Right ventricle myocardium inferior (tissue), 1 donor: Measurements from ENCODE around the gene NCK2. TPM values are rescaled to one million over a fixed set of nuclear protein-coding genes. Genes with fewer than 3 reads are reported as not detected.
A peak's percentile ranks its signal among the peaks of the same experiment; 100 is the strongest.

Experiments
- ATAC-seq: fragments of 200-7000 bp; cut with Tn5 transposase; one replicate; pipeline ENCODE4 v1.9.1; 2020; ENCODE audit warnings: mild to moderate bottlenecking, moderate library complexity
- DNase-seq: peaks from one replicate; pipeline ENCODE4 v3.0.0; 2021; ENCODE audit errors: missing footprints
- intact Hi-C: fragments of 100-400 bp; cut with DNase I; formaldehyde crosslinking; loops from one replicate; pipeline ENCODE4 v1.11.0; 2022
- long read RNA-seq: library from polyadenylated mRNA; unstranded; transcript quantifications from one replicate; pipeline ENCODE4 v2.0.0, GENCODE V29; 2021
- total RNA-seq: library from RNA; stranded (reverse); fragmentation: NEBNext Ultra II Directional; extraction: Animal tissue kit (Norgen Biotek cat#: 25700); gene quantifications from one replicate; pipeline ENCODE4 v1.2.1, GENCODE V29; 2021
- donor health status: DM: no; HTN: yes; CAD: no; lungs with severe emphysema.

Gene NCK2
- total RNA-seq, result 32.9 TPM
- long read RNA-seq, transcript NCK2-201 (5 exons, 2,683 nt), result major isoform, 67 of 93 reads
- long read RNA-seq, transcript NCK2-205 (4 exons, 1,795 nt), result minor isoform, 8 of 93 reads
- long read RNA-seq, partial matches to known transcripts, result 6 of 93 reads
- long read RNA-seq, other reads (novel, unspliced or antisense), result 12 of 93 reads

DNA sequence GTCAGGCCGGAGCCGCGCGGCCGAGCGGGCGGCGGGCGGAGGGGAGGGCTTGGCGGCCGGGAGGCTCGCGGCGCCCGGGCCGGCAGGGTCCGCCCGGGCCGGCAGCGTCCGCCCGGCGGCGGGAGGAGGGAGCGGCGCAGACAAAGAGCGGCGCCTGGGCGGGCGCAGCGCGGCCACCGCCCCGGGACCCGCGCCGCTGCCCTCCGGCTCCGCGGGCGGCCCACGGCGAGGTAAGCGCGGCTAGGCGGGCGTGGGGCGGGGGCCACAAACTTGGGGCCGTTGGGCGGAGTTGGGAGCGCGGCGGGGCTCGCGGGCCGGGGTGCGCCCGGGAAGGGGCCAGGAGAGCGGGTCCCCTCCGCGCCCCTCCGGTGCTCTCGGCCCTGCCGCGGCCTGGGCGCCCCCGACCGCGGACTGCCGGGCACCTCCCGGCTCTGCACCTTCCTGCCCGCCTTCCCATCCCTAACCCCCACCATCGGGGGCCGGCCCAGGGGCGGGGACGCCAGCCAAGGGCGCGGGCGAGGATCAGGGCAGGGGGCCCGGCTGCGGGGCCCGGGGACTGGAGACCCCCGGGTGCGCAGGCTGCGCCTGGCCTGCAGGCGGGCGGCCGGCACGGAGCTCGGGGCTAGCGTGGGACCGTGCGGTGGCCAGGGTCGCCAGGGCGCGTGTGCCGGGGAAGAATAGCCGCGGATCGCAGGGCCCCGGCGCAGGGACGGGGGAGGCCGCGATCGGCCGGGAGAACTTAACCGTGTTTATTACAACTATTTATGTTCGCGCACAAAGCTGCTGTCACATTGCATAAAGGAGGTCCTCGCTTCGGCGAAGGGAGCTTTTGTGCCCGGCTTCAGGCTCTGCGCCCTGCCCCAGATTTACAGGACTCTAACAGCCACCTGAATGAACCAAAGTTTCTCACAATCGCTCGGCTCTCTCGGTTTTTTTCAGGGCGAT is at the start of gene NCK2:
NCK2 (plus strand) TSS at position 4 of the 945 bp plus-strand sequence. CDS start 110,152 bp downstream, outside the sequence.
- ATAC-seq, result peak; percentile 42
- no peak for DNase-seq
- intact Hi-C loops, result loop anchor here (5.0 to 10.0 kb wide), 3 partner anchors 140 to 168 kb away; no protein-coding TSS in a partner anchor

DNA sequence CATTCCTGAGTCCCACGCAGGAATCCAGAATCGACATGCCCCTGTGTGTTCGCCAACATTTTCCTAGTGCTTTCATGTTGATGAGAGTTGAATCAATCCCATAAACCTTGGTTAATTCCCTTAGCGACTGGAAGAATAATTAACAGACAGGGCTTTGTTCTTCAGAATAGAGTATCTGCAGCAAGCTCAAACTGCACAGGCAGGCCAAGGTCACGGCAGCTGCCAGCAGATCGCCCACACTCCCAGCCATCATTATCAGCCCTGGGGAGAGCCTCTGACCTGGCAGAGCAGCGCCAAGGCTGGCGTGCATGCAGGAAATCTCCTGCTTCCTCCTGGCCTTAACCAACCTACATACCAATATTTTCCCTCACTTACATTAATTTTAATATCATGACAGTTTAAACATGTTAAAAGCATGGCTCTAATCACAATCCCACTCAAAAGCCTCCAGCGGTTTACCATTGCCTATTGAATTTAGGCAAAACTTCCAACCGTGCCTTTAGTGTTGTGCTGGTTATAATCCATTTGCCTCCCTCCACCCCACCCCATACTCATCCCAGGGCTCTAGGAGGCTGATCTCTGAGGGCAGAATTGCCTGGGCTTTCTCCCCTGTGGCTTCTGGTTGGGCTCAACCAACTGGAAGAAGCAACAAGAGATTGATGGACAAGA is 46.8 kb upstream of the NCK2 start:
- intact Hi-C loops, result no loop called here
- ATAC-seq (peak; percentile 90), DNase-seq (no peak)

DNA sequence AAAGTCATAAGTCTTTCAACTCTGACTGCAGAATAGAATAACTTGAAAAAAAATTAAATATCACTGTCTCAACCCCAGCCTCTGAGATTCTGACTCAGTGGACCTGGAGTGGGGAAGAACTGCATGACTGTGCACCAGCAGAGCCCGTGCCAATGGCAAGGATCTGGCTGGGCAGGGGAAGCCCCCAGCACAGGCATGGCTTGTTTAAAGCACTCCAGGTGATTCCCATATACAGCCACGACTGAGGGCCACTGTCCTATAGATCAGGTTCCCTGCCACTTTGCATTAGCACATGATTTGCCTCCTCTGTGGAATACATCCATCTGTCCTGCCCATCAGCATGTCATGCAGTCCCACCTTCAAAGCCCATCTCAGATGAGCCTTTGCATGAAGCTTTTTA is 45.9 kb upstream of the NCK2 start:
- intact Hi-C loops, result no loop called here
- ATAC-seq, result no peak
- DNase-seq, result no peak

DNA sequence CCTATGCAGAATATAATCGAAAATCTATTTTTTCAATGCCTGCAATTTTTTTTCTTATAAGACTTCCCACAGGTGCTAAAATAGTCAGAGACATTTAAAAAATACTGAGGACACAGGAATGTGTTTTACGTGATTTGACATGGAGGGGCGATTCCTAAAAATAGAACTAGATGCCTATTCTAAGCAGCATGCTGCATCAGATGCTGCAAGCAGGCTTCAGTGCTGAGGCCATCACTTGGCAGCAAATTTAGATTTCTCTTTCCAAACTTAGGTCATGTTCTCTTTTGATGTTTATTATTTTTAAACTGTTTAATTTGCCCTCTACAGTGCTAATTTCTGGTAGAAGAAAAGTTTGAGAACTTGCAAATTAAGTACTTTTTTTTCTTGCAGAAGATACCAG is 43.7 kb upstream of the NCK2 start:
- no peak for ATAC-seq
- intact Hi-C loops, result no loop called here
- DNase-seq, result no peak

DNA sequence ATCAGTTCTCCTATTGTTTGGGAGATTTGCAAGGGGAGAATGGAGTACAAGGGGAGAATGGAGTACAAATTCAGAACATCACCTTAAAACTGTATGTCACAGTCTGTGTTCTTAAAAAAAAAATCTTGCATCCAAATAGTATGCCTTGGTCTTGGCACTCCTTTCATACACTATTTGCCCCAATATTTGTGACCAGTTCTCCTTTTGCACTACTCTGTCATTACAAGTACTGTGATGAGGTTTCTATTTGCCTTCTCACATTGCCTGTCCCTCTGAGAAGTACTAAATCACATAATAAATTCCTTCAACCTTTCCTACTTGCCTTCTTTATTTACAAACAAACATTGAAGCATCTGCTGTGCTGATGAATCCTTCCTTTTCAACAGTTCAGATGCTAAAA is 36.0 kb upstream of the NCK2 start:
- intact Hi-C loops, result no loop called here
- DNase-seq (no peak), ATAC-seq (no peak)

DNA sequence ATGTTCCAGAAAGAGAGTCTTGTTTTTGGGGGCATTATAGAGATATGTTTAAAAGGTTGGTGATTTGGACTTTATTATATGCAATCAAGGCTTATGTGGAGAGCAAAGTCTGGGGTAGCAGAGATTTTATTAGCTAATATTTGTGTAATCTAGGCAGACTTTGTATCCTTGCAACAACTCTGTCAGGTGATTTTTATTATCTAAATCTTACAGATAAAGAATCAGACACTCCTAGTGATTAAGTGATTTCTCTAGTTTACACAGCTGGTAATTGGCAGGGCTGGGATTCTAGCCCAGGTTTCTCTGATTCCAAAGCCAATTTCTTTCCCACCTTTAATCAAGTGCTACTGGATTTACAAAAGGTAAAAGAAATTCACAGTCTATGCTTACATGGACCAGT is 33.3 kb upstream of the NCK2 start:
- no peak for ATAC-seq
- intact Hi-C loops, result no loop called here
- no peak for DNase-seq

DNA sequence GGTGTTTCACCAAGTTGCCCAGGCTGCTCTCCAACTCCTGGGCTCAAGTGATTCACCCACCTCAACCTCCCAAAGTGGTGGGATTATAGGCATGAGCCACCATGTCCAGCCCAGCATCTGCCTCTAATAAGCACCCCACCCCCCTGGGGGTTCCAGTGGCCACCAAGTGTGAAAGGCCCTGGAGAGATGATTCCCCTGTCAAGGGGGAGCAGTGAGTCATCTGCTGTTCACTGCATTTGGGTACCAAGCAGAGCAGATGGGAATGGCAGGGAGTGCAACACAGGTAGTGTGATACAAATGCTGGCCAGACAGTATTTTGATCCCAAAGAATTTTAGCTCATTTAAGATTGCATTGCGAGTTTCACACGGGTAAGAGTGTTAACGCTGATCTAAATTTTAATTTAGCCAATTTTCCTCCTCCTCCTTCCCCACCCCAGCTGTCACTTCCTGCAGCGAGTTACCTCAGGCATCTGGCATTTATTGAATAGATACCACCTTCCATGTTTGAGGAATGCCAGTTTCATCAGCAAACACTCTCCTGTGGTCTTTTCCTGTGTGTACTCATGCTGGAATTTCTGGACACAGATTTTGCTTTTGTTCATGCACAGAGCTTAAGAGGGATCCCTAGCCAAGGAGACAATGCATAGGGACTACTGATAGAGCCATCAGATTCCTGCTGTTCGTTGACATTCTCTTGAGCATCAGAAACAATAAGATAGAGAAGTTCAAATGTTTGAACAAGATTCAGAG is 32.4 kb upstream of the NCK2 start:
- intact Hi-C loops, result no loop called here

DNA sequence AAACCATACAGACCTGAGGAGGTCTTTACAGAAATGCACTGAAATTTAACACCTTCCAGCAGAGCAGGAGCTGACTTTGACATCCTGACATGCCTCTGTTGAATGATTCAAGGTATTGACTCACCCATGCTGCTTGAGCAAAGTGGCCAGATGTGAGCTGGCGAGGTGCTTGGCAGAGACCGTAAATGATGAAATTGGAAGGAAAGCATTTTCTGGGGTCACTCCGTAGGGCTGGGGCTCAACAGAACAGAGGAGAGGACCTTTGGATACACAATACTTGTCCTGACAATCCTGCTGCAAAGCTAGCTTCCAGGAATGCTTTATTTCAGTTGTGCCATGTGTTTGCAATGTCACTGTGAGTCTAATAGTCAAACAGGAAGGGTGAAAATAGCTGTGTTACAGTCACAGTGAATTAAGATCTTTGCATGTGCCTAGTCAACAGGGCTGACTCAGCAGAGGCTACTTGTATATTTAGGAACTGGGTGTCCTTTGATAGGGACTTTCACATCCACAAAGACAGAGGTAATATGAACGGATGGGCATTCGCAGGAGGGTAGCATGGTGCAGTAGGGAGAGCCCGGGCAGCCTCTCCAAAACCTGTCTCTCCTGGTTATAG is 31.6 kb upstream of the NCK2 start:
- no peak for ATAC-seq
- intact Hi-C loops, result no loop called here
- no peak for DNase-seq

More for the DNA sequence above, 32.4 kb upstream of the NCK2 start:
- DNase-seq (no peak), ATAC-seq (no peak)

DNA sequence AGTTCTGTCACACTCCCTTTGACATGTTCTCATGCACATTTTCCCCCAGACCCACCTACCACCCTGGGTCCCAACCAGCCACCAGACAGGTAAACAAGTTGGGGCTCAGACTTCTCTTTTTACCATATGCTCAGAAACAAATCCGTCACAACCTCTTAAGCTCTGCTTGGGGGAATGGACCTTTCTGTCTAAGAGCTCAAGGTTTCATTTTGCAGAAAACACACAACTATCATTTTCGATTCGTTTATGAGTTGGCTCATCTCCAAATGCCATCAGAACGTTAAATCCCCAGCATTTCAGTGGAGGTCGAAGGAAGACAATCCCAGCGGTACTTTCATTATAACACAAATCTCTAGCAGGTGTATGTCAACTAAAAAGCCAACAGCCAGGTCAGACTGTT is 30.6 kb upstream of the NCK2 start:
- ATAC-seq, result no peak
- intact Hi-C loops, result no loop called here

DNA sequence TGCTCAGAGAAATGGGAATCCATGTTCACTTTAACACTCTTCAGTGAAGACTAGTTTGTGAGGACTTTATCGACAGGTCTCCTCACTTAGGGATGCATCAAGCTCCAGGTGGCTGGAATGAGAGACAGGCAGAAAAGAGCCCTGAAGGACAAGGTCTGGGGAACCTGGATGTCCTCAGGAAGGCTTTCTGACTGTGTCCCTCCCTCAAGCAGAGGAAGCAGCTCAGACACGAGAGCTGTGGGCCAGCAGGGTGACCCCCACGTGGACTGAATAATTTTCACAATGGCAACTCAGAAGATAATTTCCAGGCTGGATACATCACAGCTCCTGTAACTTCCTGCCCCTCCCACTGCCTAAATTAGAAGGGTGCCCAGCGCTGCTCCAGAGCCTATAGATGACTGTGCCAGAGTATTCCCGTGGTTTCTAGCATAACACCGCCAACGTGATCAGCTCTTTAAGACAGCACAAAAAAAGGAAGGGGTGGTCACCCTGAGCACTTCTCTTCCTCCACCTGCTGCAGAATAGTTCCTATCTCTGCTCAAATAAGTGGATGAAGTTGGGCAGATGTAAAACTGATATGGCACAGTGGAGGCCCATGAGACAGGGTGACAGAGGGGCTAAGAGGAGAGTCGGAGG is 25.7 kb upstream of the NCK2 start:
- intact Hi-C loops, result no loop called here
- no peak for ATAC-seq
- no peak for DNase-seq

More for the DNA sequence above, 30.6 kb upstream of the NCK2 start:
- no peak for DNase-seq

DNA sequence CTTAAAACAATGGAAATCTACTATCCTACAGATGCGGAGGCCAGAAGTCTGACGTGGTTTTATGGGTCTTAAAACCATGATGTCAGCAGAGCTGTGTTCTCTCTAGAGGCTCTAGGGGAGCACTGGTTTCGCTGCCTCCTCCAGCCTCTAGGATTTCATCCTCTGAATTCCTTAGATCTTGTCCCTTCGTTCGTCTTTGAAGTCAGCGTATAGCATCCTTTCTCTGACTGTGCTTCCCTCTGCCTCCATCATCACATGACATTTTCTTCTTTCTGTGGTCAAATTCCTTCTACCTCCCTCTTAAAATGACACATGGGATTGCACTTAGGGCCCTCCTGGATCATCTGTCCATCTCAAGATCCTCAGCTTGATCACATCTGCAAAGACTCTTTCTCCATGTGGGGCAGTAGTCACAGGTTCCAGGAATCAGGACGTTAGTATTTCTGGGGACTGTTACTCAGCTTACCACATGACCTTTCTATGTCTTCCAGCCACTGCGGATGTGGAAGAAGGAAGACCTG is 22.7 kb upstream of the NCK2 start:
- no peak for ATAC-seq
- DNase-seq, result no peak
- intact Hi-C loops, result no loop called here

DNA sequence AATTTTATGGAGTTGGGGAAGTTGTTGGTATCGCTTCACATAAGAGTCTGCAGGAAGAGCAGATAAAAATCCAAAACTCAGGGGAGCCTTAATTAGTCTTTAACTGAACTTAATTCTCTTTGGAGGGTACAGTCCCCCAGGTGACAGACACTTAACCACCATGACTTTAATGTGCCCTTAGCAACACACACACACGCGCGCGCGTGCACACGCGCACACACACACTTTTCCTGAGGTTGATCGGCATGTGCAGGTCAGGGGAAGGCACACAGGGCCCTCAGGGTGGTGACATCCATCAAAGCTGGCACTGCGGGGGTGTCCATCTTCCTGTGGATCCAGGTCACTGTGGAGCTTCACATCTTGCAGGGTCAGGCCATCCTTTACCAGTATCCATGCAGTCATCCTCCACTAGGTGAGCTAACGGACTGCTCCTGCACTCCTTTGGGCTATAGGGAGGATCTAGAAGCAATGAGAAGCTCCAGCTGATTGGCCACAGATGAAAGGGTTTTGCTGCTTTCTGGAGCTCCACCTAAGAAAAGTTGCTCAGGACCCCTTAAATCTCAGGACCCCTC is 21.9 kb upstream of the NCK2 start:
- ATAC-seq, result no peak
- no peak for DNase-seq
- intact Hi-C loops, result no loop called here

DNA sequence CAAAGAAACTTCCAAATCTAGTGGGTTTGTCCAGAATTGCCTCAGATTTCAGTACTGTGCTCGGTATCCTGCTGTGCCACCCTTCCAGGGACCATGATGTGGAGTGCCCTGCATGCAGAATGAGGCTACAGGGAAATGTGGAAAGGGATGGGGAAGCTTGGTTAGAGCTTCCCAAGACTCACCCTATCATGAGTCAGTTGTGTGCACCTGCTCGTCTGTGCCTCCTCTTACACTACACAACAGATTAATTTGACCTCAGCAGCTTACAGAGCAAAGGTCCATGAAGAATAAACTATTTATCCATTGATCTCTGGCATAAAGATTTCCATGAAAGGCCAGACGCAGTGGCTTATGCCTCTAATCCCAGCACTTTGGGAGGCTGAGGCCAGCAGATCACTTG is 21.3 kb upstream of the NCK2 start:
- no peak for ATAC-seq
- intact Hi-C loops, result no loop called here
- DNase-seq, result no peak

DNA sequence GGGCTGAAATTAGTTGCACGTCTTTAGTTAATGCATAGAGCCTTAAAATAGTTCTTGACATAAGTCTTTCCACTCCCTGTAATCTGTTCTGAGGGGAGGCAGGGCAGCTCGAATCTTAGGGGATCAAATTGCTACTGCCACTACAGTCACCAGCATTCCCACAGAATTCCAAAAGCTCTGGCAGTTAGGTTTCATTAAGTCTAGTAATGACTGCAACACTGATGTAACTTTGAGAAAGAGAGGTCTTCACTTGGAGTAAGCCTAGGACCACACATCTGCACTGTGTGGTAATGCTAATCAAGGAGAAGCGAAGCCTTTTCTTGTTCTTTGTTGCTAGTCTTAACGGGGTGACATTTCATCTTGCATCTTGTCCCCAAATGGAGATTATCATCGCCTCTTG is 19.3 kb upstream of the NCK2 start:
- intact Hi-C loops, result no loop called here
- ATAC-seq, result no peak
- no peak for DNase-seq

DNA sequence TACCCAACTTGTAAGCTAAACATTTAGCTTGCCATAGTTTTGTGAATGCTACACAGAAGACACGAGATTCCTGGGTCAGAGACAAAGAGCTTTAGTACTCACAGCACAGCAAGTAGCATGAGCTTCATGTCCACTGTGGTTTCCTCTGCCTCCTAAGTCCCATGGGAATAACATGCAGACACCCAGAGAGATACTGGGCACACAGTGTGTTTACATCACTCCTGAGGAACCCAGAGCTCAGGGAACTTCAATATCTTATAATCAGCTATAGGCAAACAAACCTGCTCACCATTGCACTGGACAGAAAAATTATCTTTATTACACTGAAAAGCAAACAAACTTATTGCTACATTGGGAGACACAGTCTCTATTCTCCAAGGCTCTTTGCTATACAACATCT is 14.5 kb upstream of the NCK2 start:
- DNase-seq, result no peak
- intact Hi-C loops, result no loop called here
- ATAC-seq, result no peak

DNA sequence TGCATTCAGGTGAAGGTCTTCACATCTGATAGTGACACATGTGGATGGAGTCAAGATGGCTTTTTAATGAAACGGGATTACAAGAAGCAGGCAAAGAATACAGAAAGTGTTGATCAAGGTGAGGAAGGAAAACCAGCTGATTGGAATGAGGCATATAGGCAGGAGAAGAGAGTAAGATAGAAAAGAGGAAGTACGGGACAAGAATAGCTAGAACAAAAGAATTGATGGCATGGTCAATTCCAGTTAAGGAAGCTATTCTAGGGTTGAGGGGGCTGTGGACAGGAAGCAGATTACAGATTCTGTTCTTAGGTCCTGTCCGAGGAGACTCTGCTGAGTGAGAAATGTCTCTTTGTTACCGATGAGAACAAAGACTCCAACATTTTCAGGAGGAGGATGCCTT is 13.2 kb upstream of the NCK2 start:
- no peak for DNase-seq
- no peak for ATAC-seq
- intact Hi-C loops, result no loop called here

DNA sequence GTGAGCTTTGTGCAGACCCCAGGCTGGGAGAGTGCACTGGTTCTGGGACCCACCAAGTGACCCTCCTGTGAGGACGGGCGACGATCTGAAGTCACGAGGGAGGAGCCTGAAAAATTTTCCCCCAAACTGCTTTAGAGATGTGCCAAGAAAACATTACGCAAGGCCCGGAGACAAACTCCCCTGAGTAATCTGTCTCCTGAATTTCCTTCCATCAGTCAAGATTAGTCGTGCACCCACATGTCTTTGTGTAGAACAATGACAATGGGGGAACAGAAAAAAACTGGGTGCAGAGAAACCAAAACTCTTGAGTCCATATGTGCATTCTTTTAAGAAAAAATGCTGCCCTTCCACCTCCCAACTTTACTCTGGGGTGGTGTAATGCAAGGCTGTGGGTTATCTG is 12.6 kb upstream of the NCK2 start:
- ATAC-seq (peak; percentile 41), DNase-seq (no peak)
- intact Hi-C loops, result no loop called here
